K562 (cell line): Measurements from ENCODE around the gene ADAT3. TPM values are rescaled to one million over a fixed set of nuclear protein-coding genes. Genes with fewer than 3 reads are reported as not detected.
A peak's percentile ranks its signal among the peaks of the same experiment; 100 is the strongest.

Experiments used
- ATAC-seq: fragments of 200-7000 bp; cut with Tn5 transposase; 3 replicates; pipeline ENCODE4 v1.9.1; 2020; ENCODE audit warnings: moderate library complexity
- BruUV-seq: library from RNA; stranded (reverse); fragments of 400-500 nt; replicated peaks from 2 replicates; lab custom pipeline; 2021; lab: Mats Ljungman, UMichigan
- CTCF ChIA-PET: fragments of 300-600 bp; formaldehyde crosslinking; extraction: SDS; loops from one replicate; lab custom pipeline; 2021; ENCODE audit warnings: low intra/inter-chr PET ratio; lab: Yijun Ruan, JAX
- POLR2A ChIA-PET: fragments of 300-600, 350-650 bp; sonication (Branson Sonifier 250); formaldehyde crosslinking; extraction: SDS; loops from one replicate; lab custom pipeline; 2021; ENCODE audit warnings: antibody characterized with exemption, inconsistent platforms; lab: Yijun Ruan, JAX
- DNase-seq, 4 experiments: peaks; one replicate each; pipeline versions ENCODE4 v3.0.0 to v3.0.0-alpha.2; 2011 to 2018; ENCODE audit warnings: low spot score in 3 of 4, mixed read lengths in 3 of 4; ENCODE audit errors: extremely low read depth in 1 of 4
- FAIRE-seq: peaks from 2 replicates; lab custom pipeline; 2011; peaks lifted over from hg19 to GRCh38; lab: Jason Lieb, UNC
- H2AFZ ChIP-seq: 2 replicates; pipeline ENCODE4 v1.6.0; 2011; ENCODE audit warnings: low read depth, low read length, control low read depth, inconsistent platforms
- H3K27ac ChIP-seq: fragments of 200-600 bp; 3 replicates; pipeline ENCODE4 v1.8.0; 2011; ENCODE audit warnings: low read depth, mild to moderate bottlenecking, control low read depth, inconsistent platforms, low read length, moderate library complexity, mixed read lengths; ENCODE audit errors: extremely low read depth
- H3K27me3 ChIP-seq, 2 experiments: fragments of 300-600 bp in 1 of 2; 2 replicates in 1 of 2; 3 replicates in 1 of 2; pipeline versions ENCODE4 v1.6.0 to v1.8.0; 2011; ENCODE audit warnings: inconsistent platforms in 2 of 2, low read length in 2 of 2, mild to moderate bottlenecking in 1 of 2, mixed read lengths in 1 of 2, moderate library complexity in 1 of 2; ENCODE audit not compliant: control insufficient read depth in 2 of 2, insufficient read depth in 2 of 2
- H3K36me3 ChIP-seq: fragments of 300-600 bp; 3 replicates; pipeline ENCODE4 v1.8.0; 2011; ENCODE audit warnings: mild to moderate bottlenecking, low read length, inconsistent platforms; ENCODE audit not compliant: control insufficient read depth, insufficient read depth
- H3K4me1 ChIP-seq, 2 experiments: fragments of 200-600 bp in 1 of 2; replicated peaks in 1 of 2; 2 replicates in 1 of 2; 3 replicates in 1 of 2; pipeline versions ENCODE4 v1.5.1 to v1.8.0; 2011; ENCODE audit warnings: inconsistent platforms in 2 of 2, low read length in 2 of 2, mild to moderate bottlenecking in 1 of 2, mixed read lengths in 1 of 2, moderate library complexity in 1 of 2; ENCODE audit not compliant: control insufficient read depth in 2 of 2, insufficient read depth in 2 of 2
- H3K4me2 ChIP-seq: 2 replicates; pipeline ENCODE4 v1.6.1; 2011; ENCODE audit warnings: low read length, control low read depth, inconsistent platforms, mixed read lengths; ENCODE audit not compliant: insufficient read depth
- H3K4me3 ChIP-seq: fragments of 200-600 bp; sonication (generic), shearing (Covaris generic); 2 replicates; pipeline ENCODE4 v1.5.1; 2016; ENCODE audit warnings: control low read depth, inconsistent platforms
- H3K79me2 ChIP-seq: fragments of 200-600 bp; 3 replicates; pipeline ENCODE4 v1.8.0; 2011; ENCODE audit warnings: low read length, inconsistent platforms; ENCODE audit not compliant: control insufficient read depth, insufficient read depth
- H3K9ac ChIP-seq, 2 experiments: 2 replicates each; pipeline versions ENCODE4 v1.6.0 to v1.6.1; 2011; ENCODE audit warnings: low read depth in 2 of 2, low read length in 2 of 2, control low read depth in 1 of 2, inconsistent platforms in 1 of 2, mild to moderate bottlenecking in 1 of 2, mixed read lengths in 1 of 2; ENCODE audit not compliant: insufficient read depth in 1 of 2
- H3K9me1 ChIP-seq: one replicate; pipeline ENCODE4 v1.6.0; 2011; ENCODE audit warnings: inconsistent platforms, mild to moderate bottlenecking, low read length, moderate library complexity; ENCODE audit not compliant: control insufficient read depth, insufficient read depth
- H3K9me3 ChIP-seq: replicated peaks from 2 replicates; pipeline ENCODE4 v1.5.1; 2011; ENCODE audit warnings: low read depth, low read length, inconsistent platforms; ENCODE audit not compliant: control insufficient read depth, insufficient read depth
- H4K20me1 ChIP-seq: replicated peaks from 2 replicates; pipeline ENCODE4 v1.6.1; 2011; ENCODE audit warnings: low read length, inconsistent platforms, mixed read lengths; ENCODE audit not compliant: control insufficient read depth, insufficient read depth
- ARID3A ChIP-seq: IDR thresholded peaks from 2 replicates; pipeline ENCODE4 v1.6.1; 2012; ENCODE audit warnings: low read depth, low read length, improper control_type of control experiment, borderline replicate concordance
- CBX1 ChIP-seq: sonication (generic); IDR thresholded peaks from 2 replicates; pipeline ENCODE4 v1.6.1; 2016; ENCODE audit warnings: antibody characterized with exemption, low read depth, mild to moderate bottlenecking
- CTCFL ChIP-seq: IDR thresholded peaks from 2 replicates; pipeline ENCODE4 v1.6.1; 2011; ENCODE audit warnings: borderline replicate concordance, low read depth, mild to moderate bottlenecking, moderate library complexity, low read length; ENCODE audit not compliant: insufficient read depth, poor library complexity, severe bottlenecking
- GATA2 ChIP-seq: sonication (generic); formaldehyde crosslinking; IDR thresholded peaks from 2 replicates; pipeline ENCODE4 v1.4.0; 2020; ENCODE audit warnings: mild to moderate bottlenecking, missing genetic modification reagents
- HLTF ChIP-seq: fragments of 450-650 bp; IDR thresholded peaks from 2 replicates; pipeline ENCODE4 v1.6.1; 2016
- JUN ChIP-seq, 2 experiments: sonication (generic) in 1 of 2; formaldehyde crosslinking in 1 of 2; IDR thresholded peaks; 2 replicates each; pipeline versions ENCODE4 v1.6.1 to v1.8.0; 2012 to 2022; ENCODE audit warnings: borderline replicate concordance in 2 of 2, mild to moderate bottlenecking in 2 of 2, improper control_type of control experiment in 1 of 2, low read depth in 1 of 2, low read length in 1 of 2, missing genetic modification reagents in 1 of 2
- MXI1 ChIP-seq: IDR thresholded peaks from 2 replicates; pipeline ENCODE4 v1.6.1; 2011; ENCODE audit warnings: low read depth, mild to moderate bottlenecking, improper control_type of control experiment, low read length
- PHB2 ChIP-seq: fragments of 450-650 bp; IDR thresholded peaks from 2 replicates; pipeline ENCODE4 v1.6.1; 2017; ENCODE audit warnings: low read depth
- PHTF2 ChIP-seq: fragments of 250-450 bp; sonication (Bioruptor Pico); IDR thresholded peaks from 2 replicates; pipeline ENCODE4 v1.5.0; 2021; ENCODE audit warnings: mild to moderate bottlenecking
- TOE1 ChIP-seq, 2 experiments: fragments of 450-650 bp in 1 of 2; sonication (generic) in 1 of 2; formaldehyde crosslinking in 1 of 2; IDR thresholded peaks; 2 replicates each; pipeline versions ENCODE4 v1.7.1 to v1.8.0; 2016 to 2022; ENCODE audit warnings: borderline replicate concordance in 2 of 2, mild to moderate bottlenecking in 2 of 2, antibody characterized with exemption in 1 of 2, inconsistent platforms in 1 of 2, low read depth in 1 of 2, missing genetic modification reagents in 1 of 2, moderate library complexity in 1 of 2
- WGBS: fragments of 100-300 bp; shearing (Covaris generic); methylation state at CpG from one replicate; pipeline ENCODE4 v1.1.6; 2016; ENCODE audit warnings: low coverage, mixed read lengths; ENCODE audit not compliant: insufficient coverage; ENCODE audit errors: missing lambda C conversion rate; 5-methylcytosine and 5-hydroxymethylcytosine counted together
- in situ Hi-C: fragments of 300-500 bp; cut with MboI; formaldehyde crosslinking; loops from 4 replicates; pipeline ENCODE4 v1.15.0; 2018; ENCODE audit warnings: inconsistent platforms, mixed read lengths
- intact Hi-C: fragments of 100-400 bp; cut with micrococcal nuclease; formaldehyde crosslinking; loops from 2 replicates; pipeline ENCODE4 v1.14.2; 2022
- polyA plus RNA-seq, 8 experiments: library from polyadenylated mRNA; depleted of rRNA in 4 of 8; stranded (reverse) in 5 of 8; unstranded in 3 of 8; fragments of >200 nt; fragmentation: Nextera tagmentation in 2 of 8; fragmentation: Illumina TruSeq in 1 of 8; extraction: Ambion mirVana in 2 of 8; extraction: Trizol in 1 of 8; gene quantifications; 2 replicates each; pipeline versions ENCODE4 v1.2.1 to v1.2.3, GENCODE V29; 2011 to 2014; ENCODE audit warnings: inconsistent platforms in 1 of 8, missing spikeins in 1 of 8
- total RNA-seq, 7 experiments: library from RNA; depleted of rRNA in 6 of 7; stranded (reverse); fragments of >200 nt in 6 of 7; fragmentation: Illumina TruSeq in 2 of 7; extraction: Trizol in 2 of 7; gene quantifications; 2 replicates each; pipeline versions ENCODE4 v1.2.1 to v1.2.3, GENCODE V29; 2011 to 2021; ENCODE audit warnings: low replicate concordance in 1 of 7
- TF ChIP-seq, protein P1 (sequence below): fragments of 450-650 bp; IDR thresholded peaks from 2 replicates; pipeline ENCODE4 v1.6.1; 2018; ENCODE audit warnings: mild to moderate bottlenecking, low read depth; ENCODE audit not compliant: partially characterized antibody

Gene ADAT3
- total and polyA plus RNA-seq, 9 of the 15 experiments (the other 6 are each of a cell fraction or from before 2014, with no cell fraction given): 0.67 to 15.6 (median 7.8) TPM; not detected in 4

GRCh38 chr19:1936430-1936829 lies 31.2 kb downstream of the ADAT3 start:
- Histone ChIP-seq H3K79me2 (peaks cover 13% of the 10 kb centered on the region), H4K20me1 (no peaks in the 10 kb centered on the region), H3K4me2 (no peak overlapping the region), H3K9me3 (peaks cover 2% of the 10 kb centered on the region; the same call in 1 of the 2 replicates), H3K9me1 (no peaks in the 10 kb centered on the region), H3K27ac (no peak overlapping the region), H3K9ac (no peak overlapping the region), H3K4me1 (peaks cover 19 to 51% of the 10 kb centered on the region in 2 experiments), H2AFZ (no peak overlapping the region), H3K4me3 (no peak overlapping the region), H3K36me3 (no peaks in the 10 kb centered on the region), H3K27me3 (no peaks in the 10 kb centered on the region)
- 86% methylated on average over 1 of the region's 3 CpGs for WGBS
- ATAC-seq (no peak), FAIRE-seq (no peak), DNase-seq (no peak)
- BruUV-seq: no TSS peak
- CTCF ChIA-PET: no interaction called here
- in situ Hi-C loops (no loop called here), intact Hi-C loops (no loop called here)
- POLR2A ChIA-PET: interaction anchor here (0.6 to 1.3 kb wide), 7 partner anchors 9 to 108 kb away, joined by 3 to 5 read pairs (median 4); no protein-coding TSS in a partner anchor
- TF ChIP-seq CTCFL (no peak), GATA2 (CRISPR knock-in tag) (no peak), JUN (IDR thresholded peaks at IDR 0.05; ENCODE audit: borderline replicate concordance, low read depth, low read length) (no peak), JUN (CRISPR knock-in tag; IDR thresholded peaks at IDR 0.05; ENCODE audit: borderline replicate concordance) (0 out of 2 replicates have a peak, but pooled peaks have one; percentile 40), ARID3A (no peak), CBX1 (no peak), PHTF2 (CRISPR knock-in tag) (no peak), HLTF (0 out of 2 replicates have a peak, but pooled peaks have one; percentile 40), PHB2 (peak; percentile 37; the same call in 1 of the 2 replicates), TOE1 (IDR thresholded peaks at IDR 0.05; ENCODE audit: borderline replicate concordance) (no peak), TOE1 (CRISPR knock-in tag; IDR thresholded peaks at IDR 0.05; ENCODE audit: borderline replicate concordance, low read depth) (no peak), MXI1 (no peak)
- TF ChIP-seq, protein P1, sequence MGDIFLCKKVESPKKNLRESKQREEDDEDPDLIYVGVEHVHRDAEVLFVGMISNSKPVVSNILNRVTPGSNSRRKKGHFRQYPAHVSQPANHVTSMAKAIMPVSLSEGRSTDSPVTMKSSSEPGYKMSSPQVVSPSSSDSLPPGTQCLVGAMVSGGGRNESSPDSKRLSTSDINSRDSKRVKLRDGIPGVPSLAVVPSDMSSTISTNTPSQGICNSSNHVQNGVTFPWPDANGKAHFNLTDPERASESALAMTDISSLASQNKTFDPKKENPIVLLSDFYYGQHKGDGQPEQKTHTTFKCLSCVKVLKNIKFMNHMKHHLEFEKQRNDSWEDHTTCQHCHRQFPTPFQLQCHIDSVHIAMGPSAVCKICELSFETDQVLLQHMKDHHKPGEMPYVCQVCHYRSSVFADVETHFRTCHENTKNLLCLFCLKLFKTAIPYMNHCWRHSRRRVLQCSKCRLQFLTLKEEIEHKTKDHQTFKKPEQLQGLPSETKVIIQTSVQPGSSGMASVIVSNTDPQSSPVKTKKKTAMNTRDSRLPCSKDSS: peak; percentile 37
